ENCODE measurements around the gene BACE1-AS.
A peak's percentile ranks its signal among the peaks of the same experiment; 100 is the strongest.
"Not testable (repeated sequence)": the region's sequence is repeated elsewhere in the genome, so short reads cannot be mapped to it uniquely, and the experiment has no call there.

Gene BACE1-AS

DNA sequence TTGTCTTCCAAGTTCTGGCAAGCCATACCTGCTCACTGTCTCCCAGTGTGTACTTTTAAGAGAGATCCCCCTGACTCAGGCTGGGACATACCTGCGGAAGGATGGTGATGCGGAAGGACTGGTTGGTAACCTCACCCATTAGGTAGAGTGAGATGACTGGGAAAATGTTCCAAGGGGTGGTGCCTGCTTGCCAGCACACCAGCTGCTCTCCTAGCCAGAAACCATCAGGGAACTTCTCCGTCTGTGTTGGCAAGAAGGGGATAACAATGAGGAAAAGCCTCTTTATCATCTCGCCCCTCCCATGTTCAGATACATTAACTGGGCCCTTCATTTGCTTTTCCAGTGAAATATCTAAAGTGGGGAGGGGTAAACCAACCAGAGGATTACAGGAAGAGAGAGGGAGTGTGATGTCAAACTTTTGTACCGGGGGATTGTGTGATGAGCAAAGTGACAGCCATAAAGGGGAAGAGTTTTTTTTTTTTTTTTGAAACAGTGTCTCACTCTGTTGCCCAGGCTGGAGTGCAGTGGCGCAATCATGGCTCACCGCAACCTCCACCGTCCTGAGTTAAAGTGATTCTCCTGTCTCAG, at the start of gene BACE1-AS:
Gene BACE1-AS, plus strand, starts transcription at position 538 of the 588 bp plus-strand sequence.
- DNase-seq (ENCODE audit: insufficient read length, low spot score) (no peak), FAIRE-seq (no peak)
- TF ChIP-seq POLR2A (IDR thresholded peaks at IDR 0.05; ENCODE audit: low read depth, low read length) = no peak

DNA sequence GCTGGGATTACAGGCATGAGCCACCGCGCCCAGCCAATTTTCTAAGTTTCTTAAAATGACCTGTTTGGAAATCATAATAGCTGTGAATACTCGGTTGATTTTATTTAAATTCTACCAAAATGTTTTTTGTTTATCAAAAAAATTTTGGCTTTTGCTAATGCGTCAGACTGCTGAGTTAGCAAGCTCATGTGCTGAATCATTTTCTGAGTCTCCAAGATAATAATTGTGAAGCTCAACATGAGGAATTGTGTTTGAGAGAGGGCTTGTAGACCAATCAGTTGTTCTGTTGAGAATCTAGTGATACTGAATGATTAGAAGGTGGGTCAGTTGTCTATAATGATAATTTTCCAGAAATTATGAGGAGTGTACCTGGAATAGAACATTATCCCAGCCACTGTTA, 42.8 kb upstream of the BACE1-AS start:
- FAIRE-seq (no peak), DNase-seq (ENCODE audit: insufficient read length, low spot score) (no peak)
- no peak for TF ChIP-seq POLR2A (IDR thresholded peaks at IDR 0.05; ENCODE audit: low read depth, low read length)

DNA sequence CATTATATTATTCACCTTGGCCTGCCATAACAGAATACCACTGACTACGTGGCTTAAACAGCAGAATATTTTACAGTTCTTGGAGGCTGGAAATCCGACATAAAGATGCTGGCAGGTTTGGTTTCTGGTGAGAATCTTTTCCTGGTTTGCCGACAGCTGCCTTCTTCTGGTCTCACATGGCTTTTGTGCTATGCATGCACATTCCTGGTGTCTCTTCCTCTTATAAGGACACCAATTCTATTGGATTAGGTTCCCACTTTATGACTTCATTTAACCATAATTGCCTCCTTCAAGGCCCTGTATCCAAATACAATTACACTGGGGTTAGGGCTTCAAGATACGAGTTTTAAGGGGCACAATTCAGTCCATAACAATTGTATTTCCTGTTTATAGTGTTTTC, 41.6 kb upstream of the BACE1-AS start:
- no peak for TF ChIP-seq POLR2A (IDR thresholded peaks at IDR 0.05; ENCODE audit: low read depth, low read length)
- DNase-seq (ENCODE audit: insufficient read length, low spot score) (no peak), FAIRE-seq (no peak)

DNA sequence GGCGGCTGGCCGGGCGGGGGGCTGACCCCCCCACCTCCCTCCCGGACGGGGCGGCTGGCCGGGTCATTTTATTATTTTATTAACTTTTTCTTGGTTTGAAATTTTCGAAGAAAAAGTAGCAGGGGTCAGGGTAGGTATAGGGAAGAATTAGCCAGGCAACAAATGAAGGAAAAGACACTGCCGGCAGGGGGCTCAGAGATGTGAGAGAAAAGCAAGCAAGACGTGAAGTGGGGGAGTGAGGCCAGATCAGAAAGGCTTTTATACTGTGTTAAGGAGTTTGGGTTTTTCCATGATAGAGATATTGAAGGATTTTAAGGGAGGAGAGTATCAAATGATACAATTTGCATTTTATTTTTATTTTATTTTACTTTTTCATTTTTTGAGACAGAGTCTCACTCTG, 39.6 kb upstream of the BACE1-AS start:
- no peak for FAIRE-seq
- TF ChIP-seq POLR2A (IDR thresholded peaks at IDR 0.05; ENCODE audit: low read depth, low read length) = no peak
- no peak for DNase-seq (ENCODE audit: insufficient read length, low spot score)

DNA sequence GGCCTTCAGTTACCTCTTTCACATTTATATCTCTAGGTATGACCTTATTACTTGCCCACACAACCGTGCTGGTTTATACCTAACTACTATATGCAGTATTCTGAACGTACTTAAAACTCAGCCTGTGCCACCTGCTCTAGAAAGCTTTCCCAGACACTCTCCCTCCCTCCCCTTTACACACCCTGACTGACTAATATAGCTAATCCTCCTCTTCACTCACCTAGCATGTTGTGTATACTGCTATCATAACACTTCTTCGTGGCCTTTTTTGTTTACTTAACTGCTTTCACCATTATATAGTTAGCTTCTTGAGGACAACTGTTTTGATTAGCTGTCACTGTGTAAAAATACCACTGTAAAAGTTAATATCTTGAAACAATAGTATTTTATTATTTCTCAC, 35.2 kb upstream of the BACE1-AS start:
- TF ChIP-seq POLR2A (IDR thresholded peaks at IDR 0.05; ENCODE audit: low read depth, low read length) = no peak
- DNase-seq (ENCODE audit: insufficient read length, low spot score) = no peak
- no peak for FAIRE-seq

DNA sequence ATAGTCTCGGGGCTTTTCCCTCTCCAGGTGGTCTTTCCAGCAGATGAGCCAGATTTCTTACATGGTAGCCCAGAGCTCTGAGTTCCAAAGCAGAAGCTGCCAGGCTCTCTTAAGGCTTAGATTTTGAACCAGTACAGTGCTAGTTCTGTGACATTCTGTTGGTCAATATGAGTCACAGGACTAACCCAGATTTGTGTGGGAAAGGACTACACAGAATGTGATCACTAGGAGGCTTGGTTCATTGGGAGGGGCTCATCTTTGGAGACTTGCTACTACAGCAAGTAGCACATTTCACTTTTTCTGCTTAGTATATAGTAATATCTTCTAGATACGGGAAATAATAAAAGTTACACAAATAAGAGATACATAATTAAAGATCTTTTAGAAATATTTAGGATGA, 34.6 kb upstream of the BACE1-AS start:
- peak; percentile 52 for FAIRE-seq
- TF ChIP-seq POLR2A (IDR thresholded peaks at IDR 0.05; ENCODE audit: low read depth, low read length) = no peak
- peak; percentile 34 for DNase-seq (ENCODE audit: insufficient read length, low spot score)

DNA sequence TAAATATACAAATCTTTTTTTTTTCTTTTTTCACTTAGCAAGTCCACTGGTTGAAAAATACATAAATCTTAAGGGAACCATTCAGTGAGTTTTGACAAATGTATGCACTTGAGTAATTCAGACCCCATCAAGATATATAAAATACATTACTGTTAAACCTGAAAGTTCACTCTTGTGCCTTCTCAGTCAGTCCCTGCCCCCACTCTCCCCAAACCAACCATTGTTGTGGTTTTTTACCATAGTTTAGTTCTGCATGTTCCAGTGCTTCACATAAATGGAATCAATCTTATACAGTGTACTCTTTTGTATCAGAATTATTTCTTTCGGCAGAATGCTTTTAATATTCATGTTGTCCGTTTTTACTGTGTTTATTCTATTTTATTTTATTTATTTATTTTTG, 32.6 kb upstream of the BACE1-AS start:
- DNase-seq (ENCODE audit: insufficient read length, low spot score) (no peak), FAIRE-seq (no peak)
- no peak for TF ChIP-seq POLR2A (IDR thresholded peaks at IDR 0.05; ENCODE audit: low read depth, low read length)

DNA sequence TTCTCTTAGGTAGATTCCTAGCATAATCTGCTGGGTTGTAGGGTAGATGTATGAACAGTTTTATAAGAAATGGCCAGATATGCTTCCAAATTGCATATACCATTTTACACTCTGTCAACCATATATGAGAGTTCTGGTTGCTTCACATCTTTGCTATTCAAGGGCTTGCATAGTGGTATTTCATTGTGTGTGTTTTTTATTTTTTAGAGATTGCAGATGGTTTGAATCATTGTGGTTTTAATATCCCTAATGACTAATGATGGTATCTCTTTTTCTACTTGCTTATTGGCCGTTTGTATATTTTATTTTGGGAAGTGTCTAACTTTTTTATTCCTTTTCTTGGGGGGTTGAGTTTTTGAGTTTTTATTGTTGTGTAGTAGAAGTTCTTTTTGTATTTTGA, 31.7 kb upstream of the BACE1-AS start:
- no peak for TF ChIP-seq POLR2A (IDR thresholded peaks at IDR 0.05; ENCODE audit: low read depth, low read length)
- FAIRE-seq = no peak

DNA sequence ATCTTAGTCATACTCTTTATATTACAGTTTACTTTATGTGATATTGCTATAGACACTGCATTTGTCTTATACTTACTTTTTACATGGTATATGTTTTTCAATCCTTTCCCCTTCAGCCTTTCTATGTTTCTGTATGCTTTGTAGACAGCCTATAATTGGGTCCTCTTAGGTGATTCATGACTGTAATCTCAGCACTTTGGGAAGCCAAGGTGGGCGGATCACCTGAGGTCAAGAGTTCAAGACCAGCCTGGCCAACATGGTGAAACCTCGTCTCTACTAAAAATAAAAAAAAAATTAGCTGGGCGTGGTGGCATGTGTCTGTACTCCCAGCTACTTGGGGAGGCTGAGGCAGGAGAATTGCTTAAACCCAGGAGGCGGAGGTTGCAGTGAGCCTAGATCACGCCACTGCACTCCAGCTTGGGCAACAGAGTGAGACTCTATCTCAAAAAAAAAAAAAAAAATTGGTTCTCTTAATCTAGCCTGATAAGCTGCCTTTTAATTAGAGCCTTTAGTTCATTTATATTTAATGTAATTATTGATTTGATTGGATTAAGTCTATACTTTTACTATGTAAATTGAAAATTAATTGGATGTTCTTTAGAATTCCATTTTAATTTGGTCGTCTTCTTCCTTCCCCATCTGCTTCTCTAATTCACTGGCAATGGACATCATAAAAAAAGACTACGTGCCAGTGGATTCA, 26.4 kb upstream of the BACE1-AS start:
- not testable (repeated sequence) for DNase-seq (ENCODE audit: insufficient read length, low spot score); FAIRE-seq

More for the DNA sequence above, 31.7 kb upstream of the BACE1-AS start:
- no peak for DNase-seq (ENCODE audit: insufficient read length, low spot score)

DNA sequence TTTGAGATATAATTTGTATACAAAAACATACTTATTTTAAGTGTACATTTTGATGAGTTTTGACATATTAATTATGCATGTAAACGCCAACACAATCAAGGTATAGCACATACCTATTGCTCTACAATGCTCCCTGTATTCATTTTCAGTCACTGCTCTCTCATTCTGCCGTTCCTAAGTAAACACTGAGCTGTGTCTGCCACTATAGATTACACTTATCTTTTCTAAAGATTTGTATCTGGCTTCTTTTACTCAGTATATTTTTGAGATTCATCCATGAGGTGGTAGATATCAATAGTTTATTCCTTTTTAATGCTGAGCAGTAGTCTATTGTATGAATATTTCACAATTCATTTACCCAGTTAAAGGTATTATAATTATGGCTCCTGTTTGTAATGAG, 25.4 kb upstream of the BACE1-AS start:
- FAIRE-seq (no peak), DNase-seq (ENCODE audit: insufficient read length, low spot score) (no peak)
- no peak for TF ChIP-seq POLR2A (IDR thresholded peaks at IDR 0.05; ENCODE audit: low read depth, low read length)

DNA sequence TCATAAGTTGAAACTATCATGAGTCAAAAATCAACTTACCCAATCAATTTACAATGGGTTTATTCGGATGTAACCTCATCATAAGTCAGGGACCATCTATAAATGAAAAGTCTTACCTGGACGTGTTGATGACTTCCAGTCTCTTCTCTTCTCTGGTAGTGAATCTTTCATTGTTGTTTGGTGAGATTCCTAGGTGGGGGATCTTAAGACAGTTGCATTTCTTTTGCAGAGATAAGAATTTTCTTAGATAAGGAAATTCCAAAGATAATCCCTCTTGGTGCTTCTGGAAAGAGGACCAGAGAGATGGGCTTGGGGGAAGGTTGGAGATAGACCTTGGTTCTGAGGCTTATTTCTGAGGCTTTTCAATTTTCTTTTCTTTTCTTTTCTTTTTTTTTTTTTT, 21.3 kb upstream of the BACE1-AS start:
- TF ChIP-seq POLR2A (IDR thresholded peaks at IDR 0.05; ENCODE audit: low read depth, low read length) = no peak
- FAIRE-seq (no peak), DNase-seq (ENCODE audit: insufficient read length, low spot score) (no peak)

DNA sequence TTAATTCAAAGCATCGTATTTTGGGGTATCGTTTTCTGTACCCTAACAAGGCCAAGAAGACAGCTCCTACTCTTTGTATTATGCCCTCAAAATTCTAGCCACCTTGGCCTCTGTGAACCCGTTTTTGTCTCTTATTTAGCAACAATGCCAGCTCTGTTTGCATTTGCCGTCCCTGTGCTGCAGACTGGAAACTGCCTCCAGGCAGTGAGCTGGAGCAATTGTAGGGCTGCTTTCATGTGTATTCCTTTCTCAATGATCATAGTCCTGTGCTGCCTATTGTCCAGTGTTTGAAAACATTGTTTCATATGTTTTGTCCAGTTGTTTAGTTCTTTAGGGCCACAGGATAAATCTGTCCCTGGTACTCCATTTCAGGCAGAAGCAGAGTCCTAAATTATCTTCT, 19.9 kb upstream of the BACE1-AS start:
- DNase-seq (ENCODE audit: insufficient read length, low spot score) = no peak
- no peak for TF ChIP-seq POLR2A (IDR thresholded peaks at IDR 0.05; ENCODE audit: low read depth, low read length)
- FAIRE-seq = no peak

DNA sequence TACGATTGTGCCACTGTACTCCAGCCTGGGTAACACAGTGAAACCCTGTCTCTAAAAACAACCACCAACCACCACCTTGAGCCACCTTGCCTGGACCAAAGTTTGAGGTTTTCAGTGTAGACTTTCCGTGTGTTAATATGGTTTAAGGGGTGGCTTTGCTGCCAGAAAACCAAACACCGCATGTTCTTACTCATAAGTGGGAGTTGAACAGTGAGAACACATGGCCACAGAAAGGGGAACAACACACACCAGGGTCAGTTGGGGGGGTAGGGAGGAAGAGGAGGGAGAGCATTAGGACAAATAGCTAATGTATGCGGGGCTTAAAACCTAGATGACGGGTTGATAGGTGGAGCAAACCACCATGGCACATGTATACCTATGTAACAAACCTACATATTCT, 19.0 kb upstream of the BACE1-AS start:
- not testable (repeated sequence) for FAIRE-seq

DNA sequence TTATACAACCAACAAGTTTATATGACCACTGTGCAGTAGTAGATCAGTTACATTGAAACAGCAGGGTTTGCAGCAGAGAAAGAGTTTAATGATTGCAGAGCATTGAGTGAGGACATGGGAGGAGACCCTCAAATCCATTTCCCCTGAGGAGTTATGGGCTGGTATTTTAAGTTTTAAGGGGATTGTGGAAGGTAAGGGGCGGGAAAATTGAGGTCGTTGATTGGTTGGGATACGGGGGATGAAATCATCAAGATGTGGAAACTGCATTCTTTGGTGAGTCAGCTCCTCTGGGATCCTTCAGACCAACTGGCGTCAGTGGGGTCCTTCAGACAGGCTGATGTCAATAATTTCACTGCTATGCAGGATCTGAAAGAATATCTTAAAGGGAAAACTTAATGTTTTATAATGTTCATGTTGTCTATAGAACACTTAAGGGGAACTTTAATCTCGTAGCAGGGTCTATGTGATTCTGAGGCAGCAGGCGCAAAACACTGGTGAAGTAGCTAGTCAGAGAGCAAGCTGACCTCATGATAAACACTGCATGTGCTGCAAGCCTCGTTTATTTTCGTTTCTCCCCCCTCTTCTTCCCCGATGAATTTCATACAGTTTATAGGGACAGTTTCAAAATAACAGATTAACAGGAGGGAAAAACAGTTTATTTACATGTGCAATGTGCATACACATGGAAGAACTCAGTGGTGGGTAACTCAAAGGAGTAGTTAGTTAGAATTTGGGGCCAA, 17.4 kb upstream of the BACE1-AS start:
- no peak for TF ChIP-seq POLR2A (IDR thresholded peaks at IDR 0.05; ENCODE audit: low read depth, low read length)
- peak; percentile 26 for DNase-seq (ENCODE audit: insufficient read length, low spot score)
- peak; percentile 94 for FAIRE-seq

More for the DNA sequence above, 19.0 kb upstream of the BACE1-AS start:
- DNase-seq (ENCODE audit: insufficient read length, low spot score) = not testable (repeated sequence)

DNA sequence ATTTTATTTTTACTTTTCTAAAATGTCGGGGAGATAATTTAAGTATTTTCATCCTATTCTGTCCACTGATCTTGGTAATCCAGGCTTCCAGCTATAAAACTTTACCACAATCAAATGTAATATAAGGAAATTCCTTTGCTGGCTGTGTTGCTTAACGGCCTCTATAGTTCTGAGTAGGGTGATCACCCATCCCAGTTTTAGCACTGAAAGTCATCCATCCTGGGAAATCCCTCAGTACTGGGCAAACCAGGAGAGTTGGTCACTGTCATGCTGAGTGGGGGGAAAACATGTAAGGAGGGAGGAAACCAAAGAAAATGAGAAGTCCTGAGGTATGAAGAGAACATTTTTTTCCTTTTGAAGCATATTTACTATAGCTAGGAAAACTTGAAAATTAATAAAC, 12.8 kb upstream of the BACE1-AS start:
- DNase-seq (ENCODE audit: insufficient read length, low spot score) (no peak), FAIRE-seq (no peak)
- no peak for TF ChIP-seq POLR2A (IDR thresholded peaks at IDR 0.05; ENCODE audit: low read depth, low read length)

Measured in H54 (cell line).